Measurements from ENCODE around the gene ECE1.
"Not testable (repeated sequence)": the region's sequence is repeated elsewhere in the genome, so short reads cannot be mapped to it uniquely, and the experiment has no call there.

The ECE1 gene

DNA sequence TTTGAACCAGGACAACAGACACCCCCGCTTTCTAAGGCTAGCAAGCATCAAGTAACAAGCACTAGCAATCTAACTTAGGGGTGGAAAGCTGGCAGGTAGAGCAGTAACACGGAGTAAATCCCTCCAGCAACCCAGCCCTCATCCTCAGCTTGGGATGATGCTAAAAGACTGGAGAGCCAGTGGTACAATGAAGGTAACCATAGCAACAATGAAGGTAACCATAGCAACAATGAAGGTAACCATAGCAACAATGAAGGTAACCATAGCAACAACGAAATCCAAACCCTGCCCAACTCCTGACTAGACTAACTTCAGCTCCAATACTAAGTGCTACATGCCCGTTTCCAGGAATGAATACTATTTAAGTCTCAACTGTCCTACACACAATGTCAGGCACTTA lies 91.3 kb downstream of the ECE1 start:
- no peaks in the 10 kb centered on the region for H3K9me3 ChIP-seq
- H3K36me3 ChIP-seq (replicated peaks), result no peaks in the 10 kb centered on the region
- no peak overlapping the region for H3K4me3 ChIP-seq
- no peak for DNase-seq (ENCODE audit: low spot score in 2 of 2)
- in situ Hi-C loops (cut with MboI; ENCODE audit: low sequenced_read_pairs), result loop anchor here (25.0 kb wide), 1 partner anchor 212 kb away; no protein-coding TSS in a partner anchor
- no peaks in the 10 kb centered on the region for H3K4me1 ChIP-seq
- no peaks in the 10 kb centered on the region for H3K27me3 ChIP-seq (ENCODE audit: low read depth)

GRCh38 chr1:21192871-21193270 lies 97.4 kb downstream of the ECE1 start:
- H3K4me3 ChIP-seq, result no peak overlapping the region
- H3K36me3 ChIP-seq (replicated peaks), result no peaks in the 10 kb centered on the region
- DNase-seq (ENCODE audit: low spot score in 2 of 2), result no peak
- no peaks in the 10 kb centered on the region for H3K4me1 ChIP-seq
- H3K9me3 ChIP-seq, result no peaks in the 10 kb centered on the region
- in situ Hi-C loops (cut with MboI; ENCODE audit: low sequenced_read_pairs), result loop anchor here (25.0 kb wide), 1 partner anchor 206 kb away; no protein-coding TSS in a partner anchor
- no peaks in the 10 kb centered on the region; the same call in 1 of the 2 replicates for H3K27me3 ChIP-seq (ENCODE audit: low read depth)

DNA sequence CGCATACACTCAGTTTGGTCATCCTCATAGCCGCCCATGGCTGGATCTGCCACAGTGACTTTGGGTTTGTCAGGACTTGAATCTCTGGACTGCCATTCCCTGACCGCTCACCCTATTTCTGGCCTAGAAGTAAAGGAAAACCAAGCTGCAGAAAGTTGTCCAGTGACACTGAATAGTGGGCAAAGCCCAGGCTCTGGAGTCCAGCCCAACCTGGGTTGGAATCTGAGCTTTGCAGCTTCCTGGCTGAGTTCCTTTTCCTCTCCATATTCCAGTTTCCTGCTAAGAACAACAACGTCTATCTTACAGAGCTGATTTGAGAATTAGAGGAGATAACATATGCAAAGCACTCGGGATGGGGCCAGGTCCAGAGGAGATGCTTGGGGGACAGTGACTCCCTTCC lies 98.0 kb downstream of the ECE1 start:
- in situ Hi-C loops (cut with MboI; ENCODE audit: low sequenced_read_pairs), result loop anchor here (25.0 kb wide), 1 partner anchor 205 kb away; no protein-coding TSS in a partner anchor
- Histone ChIP-seq H3K9me3 (no peaks in the 10 kb centered on the region), H3K36me3 (replicated peaks) (no peaks in the 10 kb centered on the region), H3K27me3 (ENCODE audit: low read depth) (no peaks in the 10 kb centered on the region; the same call in 1 of the 2 replicates), H3K4me1 (no peaks in the 10 kb centered on the region), H3K4me3 (no peak overlapping the region)
- no peak for DNase-seq (ENCODE audit: low spot score in 2 of 2)

DNA sequence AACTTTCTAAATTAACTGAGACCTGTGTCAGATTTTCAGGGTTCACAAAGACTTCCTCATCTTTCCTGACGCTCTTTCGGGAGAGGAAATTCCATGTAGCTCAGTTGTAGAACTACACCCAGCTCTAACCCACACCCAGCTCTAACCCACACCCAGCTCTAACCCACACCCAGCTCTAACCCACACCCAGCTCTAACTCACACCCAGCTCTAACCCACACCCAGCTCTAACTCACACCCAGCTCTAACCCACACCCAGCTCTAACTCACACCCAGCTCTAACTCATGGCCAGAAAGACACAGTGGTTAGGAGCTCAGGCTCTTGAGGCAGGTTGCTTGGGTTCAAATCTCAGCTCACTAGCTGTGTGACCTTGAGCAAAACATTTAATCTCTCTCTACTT lies 99.5 kb downstream of the ECE1 start:
- not testable (repeated sequence) for H3K4me1 ChIP-seq; DNase-seq (ENCODE audit: low spot score in 2 of 2); H3K4me3 ChIP-seq; H3K27me3 ChIP-seq (ENCODE audit: low read depth); H3K9me3 ChIP-seq; H3K36me3 ChIP-seq (replicated peaks)
- in situ Hi-C loops (cut with MboI; ENCODE audit: low sequenced_read_pairs), result loop anchor here (25.0 kb wide), 1 partner anchor 203 kb away; no protein-coding TSS in a partner anchor

GRCh38 chr1:21189906-21190500 lies 100.3 kb downstream of the ECE1 start:
- no peak for DNase-seq (ENCODE audit: low spot score in 2 of 2)
- Histone ChIP-seq H3K27me3 (ENCODE audit: low read depth) (no peaks in the 10 kb centered on the region; the same call in 1 of the 2 replicates), H3K36me3 (replicated peaks) (no peaks in the 10 kb centered on the region), H3K4me1 (no peaks in the 10 kb centered on the region), H3K4me3 (no peak overlapping the region), H3K9me3 (no peaks in the 10 kb centered on the region)
- in situ Hi-C loops (cut with MboI; ENCODE audit: low sequenced_read_pairs), result loop anchor here (25.0 kb wide), 1 partner anchor 203 kb away; no protein-coding TSS in a partner anchor

DNA sequence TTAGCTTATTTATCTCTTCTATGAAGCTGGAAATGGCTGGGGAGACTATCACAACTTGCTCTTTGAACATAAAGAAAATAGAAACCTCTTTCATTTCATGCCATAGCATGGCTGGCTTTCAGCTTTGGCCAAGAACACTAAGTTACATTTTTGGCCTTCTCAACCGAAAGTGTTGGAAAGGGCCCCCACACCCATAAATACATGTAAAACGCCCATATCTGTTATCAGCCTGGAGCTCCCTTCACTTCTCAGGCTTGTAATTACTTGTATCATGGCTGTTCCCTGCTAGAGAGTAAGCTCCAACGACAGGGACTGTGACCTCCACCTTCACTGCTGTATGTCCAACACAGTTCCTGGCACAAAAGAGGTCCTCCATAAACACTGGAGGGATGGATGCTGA lies 100.8 kb downstream of the ECE1 start:
- H3K27me3 ChIP-seq (ENCODE audit: low read depth), result no peaks in the 10 kb centered on the region; the same call in 1 of the 2 replicates
- in situ Hi-C loops (cut with MboI; ENCODE audit: low sequenced_read_pairs), result loop anchor here (25.0 kb wide), 1 partner anchor 202 kb away; no protein-coding TSS in a partner anchor

GRCh38 chr1:21188235-21188634 lies 102.0 kb downstream of the ECE1 start:
- Histone ChIP-seq H3K27me3 (ENCODE audit: low read depth) (no peaks in the 10 kb centered on the region; the same call in 1 of the 2 replicates), H3K4me3 (no peak overlapping the region), H3K9me3 (no peaks in the 10 kb centered on the region), H3K4me1 (no peaks in the 10 kb centered on the region), H3K36me3 (replicated peaks) (no peaks in the 10 kb centered on the region)
- in situ Hi-C loops (cut with MboI; ENCODE audit: low sequenced_read_pairs), result loop anchor here (25.0 kb wide), 1 partner anchor 201 kb away; no protein-coding TSS in a partner anchor
- no peak for DNase-seq (ENCODE audit: low spot score in 2 of 2)

More for the DNA sequence above, 100.8 kb downstream of the ECE1 start:
- no peaks in the 10 kb centered on the region for H3K36me3 ChIP-seq (replicated peaks)
- H3K4me3 ChIP-seq, result no peak overlapping the region
- H3K9me3 ChIP-seq, result no peaks in the 10 kb centered on the region
- no peak for DNase-seq (ENCODE audit: low spot score in 2 of 2)
- no peaks in the 10 kb centered on the region for H3K4me1 ChIP-seq

GRCh38 chr1:21185221-21185731 lies 105.0 kb downstream of the ECE1 start:
- H3K4me1 ChIP-seq, result no peaks in the 10 kb centered on the region
- in situ Hi-C loops (cut with MboI; ENCODE audit: low sequenced_read_pairs), result loop anchor here (25.0 kb wide), 1 partner anchor 198 kb away; no protein-coding TSS in a partner anchor

DNA sequence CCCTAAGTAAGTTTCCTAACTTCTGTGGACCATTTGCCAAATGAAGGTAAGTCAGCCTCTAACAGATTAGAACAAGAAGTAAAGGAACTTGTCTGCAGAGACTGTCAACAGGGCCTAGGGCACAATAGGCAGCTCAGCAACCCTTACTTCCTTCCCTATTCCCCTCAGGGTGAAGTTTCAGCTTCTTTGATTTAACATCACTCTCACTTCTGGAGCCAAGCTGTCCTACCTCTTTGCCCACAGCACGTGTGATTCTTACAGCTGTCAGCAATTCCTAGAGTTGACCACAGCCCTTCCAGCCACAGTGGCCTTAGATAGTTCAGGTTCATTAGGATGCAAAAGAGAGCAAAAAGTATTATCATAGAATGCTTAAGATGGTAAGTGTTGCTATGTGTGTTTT lies 106.0 kb downstream of the ECE1 start:
- Histone ChIP-seq H3K27me3 (ENCODE audit: low read depth) (no peaks in the 10 kb centered on the region; the same call in 1 of the 2 replicates), H3K4me3 (no peak overlapping the region), H3K9me3 (no peaks in the 10 kb centered on the region), H3K4me1 (no peaks in the 10 kb centered on the region), H3K36me3 (replicated peaks) (no peaks in the 10 kb centered on the region)
- DNase-seq (ENCODE audit: low spot score in 2 of 2), result no peak
- in situ Hi-C loops (cut with MboI; ENCODE audit: low sequenced_read_pairs), result loop anchor here (5.0 to 25.0 kb wide), 2 partner anchors 197 to 482 kb away; no protein-coding TSS in a partner anchor

More at GRCh38 chr1:21185221-21185731, 105.0 kb downstream of the ECE1 start:
- no peaks in the 10 kb centered on the region for H3K9me3 ChIP-seq
- DNase-seq (ENCODE audit: low spot score in 2 of 2), result no peak
- no peaks in the 10 kb centered on the region for H3K36me3 ChIP-seq (replicated peaks)
- H3K4me3 ChIP-seq, result no peak overlapping the region
- H3K27me3 ChIP-seq (ENCODE audit: low read depth), result no peaks in the 10 kb centered on the region; the same call in 1 of the 2 replicates

DNA sequence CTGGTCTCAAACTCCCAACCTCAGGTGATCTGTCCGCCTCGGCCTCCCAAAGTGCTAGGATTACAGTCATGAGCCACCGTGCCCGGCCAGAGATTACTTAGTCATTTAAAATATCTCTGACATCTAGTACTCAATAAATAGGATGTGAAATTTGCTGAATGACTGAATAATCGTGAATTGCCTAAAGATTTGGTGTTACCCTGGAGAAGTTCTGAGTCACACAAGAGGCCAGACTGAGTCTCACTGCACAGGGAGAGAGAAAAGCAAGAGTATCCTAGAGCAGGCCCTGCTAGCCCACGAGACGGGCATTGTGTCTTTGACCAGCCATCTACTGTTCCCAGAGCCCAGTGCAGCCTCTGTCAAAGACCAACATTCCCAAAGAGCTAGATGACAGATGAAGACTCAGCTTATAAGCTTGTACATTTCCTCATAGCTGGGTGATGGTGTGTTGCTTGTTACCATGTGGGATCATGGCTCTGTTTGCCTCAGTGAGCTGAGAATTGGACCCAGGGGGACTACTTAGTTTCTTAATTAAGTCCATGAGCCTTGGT lies 108.0 kb downstream of the ECE1 start:
- H3K36me3 ChIP-seq (replicated peaks), result no peaks in the 10 kb centered on the region
- H3K9me3 ChIP-seq, result no peaks in the 10 kb centered on the region
- no peaks in the 10 kb centered on the region for H3K27me3 ChIP-seq (ENCODE audit: low read depth)
- no peak overlapping the region for H3K4me3 ChIP-seq
- in situ Hi-C loops (cut with MboI; ENCODE audit: low sequenced_read_pairs), result loop anchor here (5.0 to 25.0 kb wide), 2 partner anchors 195 to 480 kb away; no protein-coding TSS in a partner anchor
- peaks cover 2% of the 10 kb centered on the region for H3K4me1 ChIP-seq
- no peak for DNase-seq (ENCODE audit: low spot score in 2 of 2)

- not testable (repeated sequence) for H3K4me3 ChIP-seq; H3K27me3 ChIP-seq (ENCODE audit: low read depth); DNase-seq (ENCODE audit: low spot score in 2 of 2); H3K9me3 ChIP-seq; H3K36me3 ChIP-seq (replicated peaks)
- peaks cover 11% of the 10 kb centered on the region for H3K4me1 ChIP-seq
- in situ Hi-C loops (cut with MboI; ENCODE audit: low sequenced_read_pairs), result loop anchor here (25.0 kb wide), 1 partner anchor 191 kb away; no protein-coding TSS in a partner anchor
Observed at GRCh38 chr1:21178271-21178670, 112.0 kb downstream of the ECE1 start.

DNA sequence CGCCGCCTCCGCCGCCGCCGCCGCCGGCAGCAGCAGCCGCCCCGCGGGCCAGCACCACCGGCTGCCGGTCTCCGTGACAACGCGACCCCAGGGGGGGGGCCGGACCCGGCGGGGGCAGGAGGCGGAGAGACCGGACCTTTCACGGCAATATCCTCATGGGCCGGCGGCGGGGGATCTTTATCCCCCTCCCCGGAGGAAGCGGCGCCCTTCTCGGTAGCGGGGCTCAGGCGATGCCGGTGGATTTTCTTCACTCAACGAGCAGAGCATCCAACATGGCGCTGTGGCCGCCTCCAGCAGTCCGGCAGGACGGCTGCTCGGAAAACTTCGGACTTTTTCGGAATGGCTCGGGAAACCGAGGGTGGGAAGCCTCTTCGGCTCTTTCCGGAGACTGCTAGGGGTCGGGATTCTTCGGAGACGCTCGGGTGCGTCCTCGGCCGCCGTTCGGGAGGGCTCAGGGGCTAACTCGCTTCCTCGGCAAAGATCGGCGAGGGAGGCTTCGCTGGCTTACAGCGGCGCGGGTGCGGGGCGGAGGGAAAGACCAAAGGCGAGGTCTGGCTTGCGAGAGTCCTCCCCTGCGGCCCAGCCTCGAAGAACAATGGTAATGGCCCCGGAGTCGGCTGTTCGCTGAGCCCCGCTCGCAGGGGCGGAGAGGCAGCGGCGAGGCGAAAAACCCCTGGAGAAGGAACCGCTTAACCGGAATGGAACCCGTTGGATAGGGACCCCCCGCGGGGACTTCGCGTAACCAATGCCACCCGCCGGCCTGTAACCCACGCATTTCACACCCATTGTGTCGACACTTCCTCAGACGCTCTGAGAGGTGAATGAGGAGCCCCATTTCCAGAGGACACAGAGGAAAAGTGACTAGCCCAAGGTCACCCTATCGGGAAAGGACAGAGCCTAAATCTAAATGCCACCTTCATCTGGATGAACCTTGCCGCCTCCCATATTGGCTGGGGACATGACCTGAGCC lies 113.4 kb downstream of the ECE1 start, which contains the start of gene EIF4G3:
Gene EIF4G3, minus strand, starts transcription at position 312 of the 970 bp plus-strand sequence. CDS start 174,155 bp downstream, outside the sequence.
- H3K27me3 ChIP-seq (ENCODE audit: low read depth), result no peaks in the 10 kb centered on the region
- H3K9me3 ChIP-seq, result no peaks in the 10 kb centered on the region
- in situ Hi-C loops (cut with MboI; ENCODE audit: low sequenced_read_pairs), result loop anchor here (25.0 kb wide), 1 partner anchor 190 kb away; no protein-coding TSS in a partner anchor
- H3K4me1 ChIP-seq, result peaks cover 14% of the 10 kb centered on the region
- H3K36me3 ChIP-seq (replicated peaks), result peaks cover 9% of the 10 kb centered on the region
- peak; percentile 96 to 100 for DNase-seq (ENCODE audit: low spot score in 2 of 2)
- H3K4me3 ChIP-seq, result peak within 1 kb of the TSS; percentile 86

Data from HAP-1 (cell line).